Inflammatory macrophage treated with lipopolysaccharide for 4 hours (primary cell): ENCODE measurements around the gene NMNAT1.
A peak's percentile ranks its signal among the peaks of the same experiment; 100 is the strongest.
"Not testable (repeated sequence)": the region's sequence is repeated elsewhere in the genome, so short reads cannot be mapped to it uniquely, and the experiment has no call there.

Experiments
- DNase-seq: peaks from one replicate; pipeline ENCODE4 v3.0.0-alpha.2; 2020

NMNAT1 gene

DNA sequence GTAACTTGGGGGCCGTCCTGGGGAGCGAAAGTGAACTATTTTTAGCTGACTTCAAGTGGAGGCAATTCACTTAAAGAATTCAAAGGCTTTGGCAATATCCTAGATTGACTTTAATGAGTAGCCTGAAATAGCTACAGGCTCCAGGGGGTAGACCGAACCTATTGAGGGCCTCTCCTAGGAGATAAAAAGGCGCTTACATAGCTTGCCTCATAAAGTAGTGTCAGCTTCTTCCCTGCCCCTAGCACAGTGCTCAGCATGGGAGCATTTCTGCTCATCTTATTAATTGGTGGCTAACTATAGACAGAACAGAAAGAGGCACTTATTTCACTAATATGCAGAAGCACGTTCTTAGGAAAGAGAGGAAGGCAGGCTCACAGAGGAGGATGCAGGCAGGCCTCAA is 20.9 kb upstream of the NMNAT1 start:
- DNase-seq: no peak

DNA sequence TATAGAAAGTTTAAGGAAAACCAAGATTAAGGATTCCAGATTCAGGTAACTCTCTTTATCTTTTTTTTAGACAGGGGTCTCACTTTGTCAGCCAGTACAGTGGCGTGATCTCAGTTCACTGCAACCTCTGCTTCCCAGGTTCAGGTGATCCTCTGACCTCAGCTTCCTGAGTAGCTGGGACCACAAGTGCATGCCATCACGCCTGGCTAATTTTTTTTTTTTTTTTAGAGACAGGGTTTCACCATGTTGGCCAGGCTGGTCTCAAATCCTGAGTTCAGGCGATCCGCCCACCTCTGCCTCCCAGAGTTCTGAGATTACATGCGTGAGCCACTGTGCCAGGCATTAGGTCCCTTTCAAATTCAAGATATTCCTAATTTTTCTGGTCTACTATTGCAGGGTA is 16.0 kb upstream of the NMNAT1 start:
- no peak for DNase-seq

DNA sequence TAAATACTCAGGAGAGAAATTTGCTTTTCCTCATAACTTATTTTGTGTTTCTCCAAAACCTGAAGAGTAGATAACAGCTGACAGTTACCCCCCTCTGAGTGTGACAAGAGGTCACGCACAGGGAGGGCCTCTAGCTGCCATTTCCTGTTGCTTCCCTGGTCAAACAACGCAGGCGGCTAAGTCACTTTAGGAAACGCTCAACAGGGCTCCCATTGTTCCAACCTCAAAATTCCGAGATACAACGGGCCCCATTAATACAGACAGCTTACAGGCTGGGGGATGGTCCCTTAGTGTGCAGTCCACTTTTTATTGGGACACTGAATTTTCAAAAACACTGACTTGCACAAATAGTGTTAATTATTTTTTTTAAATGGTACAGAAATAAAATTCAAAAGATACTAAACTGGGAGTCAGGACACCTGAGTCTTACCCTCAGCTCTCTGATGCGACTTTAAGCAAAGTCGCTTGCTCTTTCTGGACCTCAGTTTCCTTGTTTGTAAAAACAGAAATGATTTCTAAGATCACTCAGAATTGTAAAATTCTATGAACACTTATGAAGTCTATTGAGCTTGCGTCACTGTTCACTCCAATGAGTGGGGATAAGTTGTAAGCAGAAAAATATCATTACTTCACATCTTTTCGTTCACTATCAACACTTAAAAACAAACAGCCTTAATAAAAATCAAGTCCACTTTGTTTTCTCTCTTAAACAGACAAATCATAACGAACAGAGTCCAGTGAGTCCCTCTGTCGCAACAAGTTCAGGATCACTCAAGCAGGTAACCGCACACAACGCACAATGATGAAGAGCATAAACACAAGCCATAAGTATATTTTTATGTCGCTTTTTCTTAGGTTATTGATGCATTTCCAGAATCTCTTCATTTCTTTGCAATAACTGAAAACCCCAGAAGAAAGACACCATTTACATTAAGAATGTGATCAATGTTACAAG is 13.6 kb upstream of the NMNAT1 start:
- DNase-seq: no peak

DNA sequence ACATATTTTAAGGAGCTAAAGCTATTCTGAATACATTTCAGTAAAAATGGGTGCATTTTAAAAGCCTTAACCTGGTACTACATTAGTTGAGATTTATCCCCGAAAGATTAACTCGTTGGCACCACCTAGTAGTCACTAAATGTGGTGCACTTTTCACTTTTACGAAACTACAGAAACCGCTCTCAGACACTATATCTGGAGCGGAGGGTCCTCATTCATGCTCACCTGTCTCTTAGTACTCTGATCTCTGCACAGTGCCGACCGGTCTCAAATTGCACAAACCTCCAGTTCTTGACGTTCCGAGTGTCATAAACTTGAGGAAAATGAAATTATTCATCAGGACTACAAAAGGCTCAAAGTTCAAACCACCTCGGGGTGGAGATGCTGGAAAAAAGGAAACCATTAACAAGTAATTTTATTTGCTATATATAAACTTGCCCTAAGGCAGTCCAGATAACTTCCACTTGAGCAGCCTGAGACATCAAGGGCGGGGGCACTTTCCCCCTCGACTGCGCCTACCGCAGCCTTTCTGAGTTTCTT is 806 bp upstream of the NMNAT1 start:
- DNase-seq: peak; percentile 62

DNA sequence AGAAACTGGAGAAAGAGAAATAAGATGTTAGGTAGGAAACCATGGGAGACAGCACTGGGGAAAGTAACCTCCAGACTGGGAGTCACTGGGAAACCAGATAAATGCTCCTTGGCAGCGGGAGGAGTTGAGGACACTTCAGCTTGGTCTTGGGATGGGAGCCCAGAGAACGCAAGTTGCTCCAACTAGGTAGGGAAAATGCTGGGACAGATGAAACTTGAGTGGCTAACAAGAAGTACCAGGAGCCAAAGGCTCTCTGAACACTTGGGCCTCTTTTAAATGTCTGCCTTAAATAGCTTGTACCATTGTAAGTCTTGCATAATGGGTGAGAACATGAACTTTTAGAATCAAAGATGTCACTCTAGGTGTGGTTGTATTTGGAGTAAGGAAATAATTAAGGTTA is 3.0 kb downstream of the NMNAT1 start:
- DNase-seq: no peak

DNA sequence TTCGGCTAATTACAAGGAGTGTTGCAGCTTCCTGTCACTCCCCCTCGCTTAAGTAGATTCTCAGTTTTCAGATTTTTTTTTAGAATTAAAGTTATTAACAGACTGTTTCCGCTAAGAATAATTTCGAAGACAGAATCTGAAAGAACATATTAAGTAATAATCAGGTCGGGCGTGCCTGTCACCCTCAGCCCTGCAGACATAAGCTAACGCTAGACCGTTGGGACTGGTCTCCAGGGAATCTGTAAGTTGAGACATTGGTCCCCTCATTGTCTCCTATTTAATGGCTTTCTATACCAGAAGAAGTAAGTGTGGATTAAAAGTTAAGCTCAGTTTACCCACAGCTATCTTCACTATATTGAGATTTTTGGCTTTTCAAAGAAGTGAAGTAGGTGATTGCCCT is 14.5 kb downstream of the NMNAT1 start:
- no peak for DNase-seq

DNA sequence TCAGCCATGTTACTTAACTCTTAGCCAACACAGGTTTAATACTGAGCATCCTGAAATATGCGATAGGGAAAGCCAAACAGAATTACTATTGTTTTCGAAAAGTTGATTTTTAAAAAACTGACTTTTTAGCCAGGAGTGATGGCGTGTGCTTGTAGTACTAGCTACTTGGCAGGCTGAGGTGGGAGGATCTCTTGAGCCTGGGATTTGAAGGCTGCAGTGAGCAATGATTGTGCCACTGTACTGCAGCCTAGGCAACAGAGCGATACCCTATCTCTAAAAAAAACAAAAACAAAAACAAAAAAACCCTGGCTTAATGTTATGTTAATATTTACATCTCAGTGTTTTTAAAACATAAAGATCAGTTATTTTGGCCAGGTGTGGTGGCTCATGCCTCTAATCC is 16.7 kb downstream of the NMNAT1 start:
- DNase-seq: no peak

DNA sequence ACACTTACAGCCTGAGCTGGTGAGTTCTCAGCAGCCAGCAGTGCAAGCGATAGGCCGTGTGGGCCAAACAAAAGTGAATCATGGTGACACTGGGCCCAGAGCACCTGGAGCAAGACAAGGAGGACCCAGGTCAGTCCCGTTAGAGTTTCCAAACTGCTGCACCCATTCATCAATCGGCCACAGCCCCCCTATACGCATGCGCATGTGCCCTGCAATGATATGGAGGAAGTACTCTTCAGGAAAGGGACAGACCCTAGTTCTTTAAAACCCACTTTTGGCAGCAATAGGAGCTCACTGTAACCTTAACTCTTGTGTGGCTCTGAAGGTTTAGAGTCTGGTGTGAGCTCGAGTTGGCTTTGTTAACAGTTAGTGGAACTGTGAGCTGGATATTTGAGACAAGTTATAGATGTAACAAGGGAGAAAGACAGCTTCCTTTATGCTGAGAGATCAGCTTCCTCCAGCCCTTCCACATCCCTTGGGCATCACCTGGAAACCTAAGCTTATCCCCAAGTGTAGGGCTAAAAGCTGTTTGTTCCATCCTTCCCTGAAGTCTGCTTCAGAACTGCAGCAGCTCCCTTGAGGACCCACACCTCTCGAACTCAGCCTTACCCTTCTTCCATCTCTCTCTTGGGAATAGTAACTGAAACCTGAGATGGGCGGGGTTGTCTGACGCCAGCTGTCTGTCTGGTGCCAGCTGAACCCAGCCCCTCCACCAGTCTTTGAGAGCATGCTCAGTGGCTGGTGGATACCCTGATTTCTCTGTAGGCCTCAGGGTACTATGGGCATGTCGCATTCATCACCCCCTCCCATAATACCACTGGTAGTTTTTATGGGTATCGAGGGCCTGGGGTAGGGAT is 17.7 kb downstream of the NMNAT1 start:
- no peak for DNase-seq

DNA sequence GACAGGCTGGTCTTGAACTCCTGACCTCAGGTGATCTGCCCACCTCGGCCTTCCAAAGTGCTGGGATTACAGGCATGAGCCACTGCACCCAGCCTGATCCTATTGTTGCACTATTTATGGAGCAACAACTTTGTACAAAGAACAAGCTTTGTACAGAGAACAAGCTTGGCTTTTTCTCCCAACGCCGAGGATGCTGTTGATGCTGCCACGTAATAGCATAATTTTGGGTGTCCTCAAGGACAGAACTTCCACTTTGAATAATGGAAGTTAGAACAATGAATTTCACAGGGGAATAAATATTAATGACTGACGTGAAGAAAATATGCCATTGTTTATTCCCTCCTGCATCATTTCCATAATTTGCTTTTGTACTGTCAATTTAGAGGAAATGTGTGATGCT is 41.0 kb downstream of the NMNAT1 start:
- no peak for DNase-seq

DNA sequence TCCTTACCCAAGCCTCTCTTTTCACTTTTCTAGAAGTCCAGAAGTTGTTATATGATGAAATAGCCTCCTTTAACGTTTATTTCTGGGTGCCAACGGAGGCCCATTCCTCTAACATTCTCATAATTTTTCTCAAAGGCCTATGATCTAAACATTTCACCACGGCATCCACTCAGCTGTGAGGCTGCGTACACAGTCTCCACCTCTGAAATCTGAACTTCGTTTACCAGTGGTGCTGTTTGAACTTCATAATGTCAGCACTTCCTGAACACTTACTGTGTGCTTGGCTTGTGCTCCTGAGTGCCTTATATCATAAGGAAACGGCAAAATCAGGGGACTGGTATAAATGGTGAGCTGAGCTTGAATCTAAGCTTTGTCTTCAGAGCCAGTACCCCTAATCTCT is 41.7 kb downstream of the NMNAT1 start:
- no peak for DNase-seq

DNA sequence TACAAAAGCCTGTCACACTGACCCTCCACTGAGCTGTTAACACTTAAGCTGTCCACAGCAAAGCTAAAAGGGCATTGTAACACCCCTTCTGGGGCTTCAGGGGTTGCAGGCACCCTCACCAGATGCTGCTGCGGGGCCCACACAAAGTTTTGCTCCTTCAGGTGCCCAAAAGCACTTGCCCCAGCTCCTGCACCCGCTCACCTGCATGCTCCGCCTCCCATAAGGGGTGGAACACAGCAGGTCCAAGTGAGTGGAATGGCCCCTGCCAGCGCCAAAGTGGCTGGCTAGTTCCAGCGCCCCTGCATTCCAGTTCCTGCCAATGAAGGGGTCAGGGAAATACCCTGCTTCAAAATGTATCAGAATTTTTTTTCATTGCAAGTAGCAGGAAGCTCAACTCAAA is 46.5 kb downstream of the NMNAT1 start:
- no peak for DNase-seq

DNA sequence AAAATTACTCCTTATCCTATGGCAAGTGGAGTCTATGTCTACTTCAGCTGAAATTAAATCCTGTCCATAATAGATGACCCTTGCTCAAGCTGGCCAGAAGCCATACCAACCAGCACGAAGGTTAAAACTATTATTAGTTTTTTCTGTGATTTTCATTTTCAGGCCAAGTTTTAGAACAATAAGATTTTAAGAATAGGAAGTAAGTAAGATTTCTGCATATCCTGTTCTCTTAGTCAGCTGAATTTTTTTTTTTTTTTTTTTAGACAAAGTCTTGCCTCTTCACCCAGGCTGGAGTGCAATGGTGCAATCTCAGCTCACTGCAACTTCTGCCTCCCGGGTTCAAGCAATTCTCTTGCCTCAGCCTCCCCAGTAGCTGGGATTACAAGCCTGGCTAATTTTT is 47.7 kb downstream of the NMNAT1 start:
- peak; percentile 72 for DNase-seq

DNA sequence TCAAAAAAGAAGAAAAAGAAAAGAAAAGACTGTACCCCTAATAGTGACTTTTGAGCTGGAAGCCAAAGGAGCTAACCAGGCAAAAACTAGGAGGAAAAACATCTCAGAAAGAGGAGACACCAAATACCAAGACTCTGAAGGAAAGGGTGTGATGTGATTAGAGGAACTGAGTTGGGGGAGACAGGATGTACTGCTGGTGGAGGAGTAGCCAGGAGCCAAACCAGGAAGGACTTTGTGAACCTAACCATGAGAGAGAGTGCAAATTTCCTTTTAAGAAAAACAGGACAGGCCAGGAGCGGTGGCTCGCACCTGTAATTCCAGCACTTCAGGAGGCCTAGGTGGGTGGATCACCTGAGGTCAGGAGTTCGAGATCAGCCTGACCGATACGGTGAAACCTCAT is 49.6 kb downstream of the NMNAT1 start:
- no peak for DNase-seq

DNA sequence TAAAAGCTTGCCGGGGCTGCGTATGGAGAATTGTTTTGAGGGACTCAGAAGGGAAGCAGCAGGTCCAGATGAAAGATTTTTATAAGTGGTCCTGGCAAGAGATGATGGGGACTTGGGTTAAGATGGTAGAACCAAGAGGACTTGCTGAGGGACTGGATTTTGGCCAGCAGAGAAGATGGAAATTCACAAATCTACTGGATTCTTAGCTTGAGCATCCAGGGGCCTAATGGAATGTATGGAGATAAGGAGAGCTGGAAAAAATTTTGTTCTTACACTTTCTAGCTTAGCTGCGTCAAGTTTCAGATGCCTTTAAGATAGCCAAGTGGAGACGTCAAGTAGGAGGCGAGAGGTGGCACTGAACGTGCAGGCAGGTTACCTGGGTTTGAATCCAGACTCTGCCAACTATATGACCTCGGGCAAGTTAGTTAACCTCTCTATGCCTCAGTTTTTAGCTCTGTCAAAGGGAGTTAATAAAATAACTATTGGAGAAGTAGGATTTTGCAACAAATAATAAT is 50.3 kb downstream of the NMNAT1 start:
- no peak for DNase-seq

DNA sequence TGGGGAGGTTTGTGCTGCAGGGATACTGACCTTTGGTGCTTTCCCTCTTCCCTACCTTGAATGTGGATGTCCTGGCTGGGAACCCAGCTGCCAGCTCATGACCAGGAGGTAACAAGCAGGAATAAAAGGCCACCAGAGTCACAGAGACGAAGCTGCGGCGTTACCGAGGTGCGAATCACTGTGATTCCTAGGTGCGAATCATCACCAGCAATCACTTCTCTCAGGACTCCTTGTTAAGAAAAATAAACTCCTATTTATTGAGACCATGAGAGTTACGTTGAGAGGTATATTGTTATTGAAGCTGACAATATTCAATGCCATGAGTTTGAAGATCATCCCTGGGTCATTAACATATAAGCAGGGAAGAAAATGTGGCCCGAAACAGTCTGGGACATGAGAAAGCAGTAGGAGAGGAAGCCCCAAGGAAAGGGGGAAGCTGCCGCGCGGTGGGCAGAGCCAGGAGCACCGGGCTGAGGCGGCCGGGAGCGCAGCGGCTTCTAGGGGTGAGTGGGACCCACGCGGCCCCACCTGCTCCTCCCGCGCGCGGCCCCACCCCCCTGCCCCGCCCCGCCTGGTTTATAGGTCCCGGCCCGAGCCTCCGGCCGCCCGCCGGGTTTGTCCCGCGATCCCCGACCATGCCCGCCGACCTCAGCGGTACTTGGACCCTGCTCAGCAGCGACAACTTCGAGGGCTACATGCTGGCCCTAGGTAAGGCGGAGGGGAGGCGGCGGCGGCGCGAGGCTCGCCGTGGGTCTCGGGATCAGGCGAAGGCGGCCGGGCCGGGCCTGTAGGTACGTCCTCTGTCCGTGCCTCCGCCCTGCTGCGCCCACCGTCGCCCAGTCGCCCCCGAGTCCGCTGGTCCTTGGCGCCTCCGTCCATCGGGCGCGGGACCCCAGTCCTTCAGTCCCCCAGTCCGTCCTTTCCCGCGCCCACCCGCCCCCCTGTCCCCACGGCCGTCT is 53.6 kb downstream of the NMNAT1 start, which contains the start of gene RBP7:
RBP7 (plus strand) TSS at position 605 of the 959 bp plus-strand sequence; CDS start at position 636, 31 bp downstream.
- peak; percentile 35 for DNase-seq

DNA sequence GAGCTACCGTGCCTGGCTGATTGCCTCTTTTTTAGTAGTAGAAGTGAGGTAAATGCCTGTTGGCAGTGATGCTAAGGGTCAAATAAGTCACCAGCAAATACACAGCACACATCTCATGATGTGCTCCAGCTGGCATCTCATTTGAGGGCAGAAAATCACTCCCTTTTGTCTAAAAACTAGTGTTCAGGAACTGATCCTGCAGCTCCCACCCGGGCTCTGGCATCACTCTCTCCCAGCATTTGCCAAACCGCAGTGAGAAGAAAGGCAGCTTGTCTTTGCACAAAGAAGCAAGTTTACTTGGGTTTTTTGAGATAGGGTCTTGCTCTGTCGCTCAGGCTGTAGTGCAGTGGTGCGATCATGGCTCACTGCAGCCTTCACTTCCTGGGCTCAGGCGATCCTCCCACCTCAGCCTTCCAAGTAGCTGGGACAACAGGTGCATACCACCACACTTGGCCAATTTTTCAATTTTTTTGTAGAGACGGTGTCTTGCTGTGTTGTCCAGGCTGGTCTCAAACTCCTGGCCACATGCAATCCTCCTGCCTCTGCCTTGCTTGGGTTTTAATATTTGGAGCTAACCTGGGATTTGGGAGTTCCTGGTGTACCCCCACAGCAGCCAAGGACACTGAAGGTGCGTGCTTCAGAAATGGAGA is 57.9 kb downstream of the NMNAT1 start:
- DNase-seq: no peak

DNA sequence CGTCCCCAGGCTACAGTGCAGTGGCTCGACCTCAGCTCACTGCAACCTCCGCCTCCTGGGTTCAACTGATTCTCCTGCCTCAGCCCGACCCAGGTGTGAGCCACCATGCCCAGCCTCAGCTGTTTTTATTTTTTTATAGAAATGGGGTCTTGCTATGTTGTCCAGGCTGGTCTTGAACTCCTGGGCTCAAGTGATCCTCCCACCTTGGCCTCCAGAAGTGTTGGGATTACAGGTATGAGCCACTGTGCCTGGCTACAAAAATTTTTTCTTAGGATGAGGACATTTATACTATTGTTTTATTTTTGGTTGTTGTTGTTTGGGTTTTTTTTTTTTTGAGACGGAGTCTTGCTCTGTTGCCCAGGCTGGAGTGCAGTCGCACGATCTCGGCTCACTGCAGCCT is 62.0 kb downstream of the NMNAT1 start:
- DNase-seq: not testable (repeated sequence)

DNA sequence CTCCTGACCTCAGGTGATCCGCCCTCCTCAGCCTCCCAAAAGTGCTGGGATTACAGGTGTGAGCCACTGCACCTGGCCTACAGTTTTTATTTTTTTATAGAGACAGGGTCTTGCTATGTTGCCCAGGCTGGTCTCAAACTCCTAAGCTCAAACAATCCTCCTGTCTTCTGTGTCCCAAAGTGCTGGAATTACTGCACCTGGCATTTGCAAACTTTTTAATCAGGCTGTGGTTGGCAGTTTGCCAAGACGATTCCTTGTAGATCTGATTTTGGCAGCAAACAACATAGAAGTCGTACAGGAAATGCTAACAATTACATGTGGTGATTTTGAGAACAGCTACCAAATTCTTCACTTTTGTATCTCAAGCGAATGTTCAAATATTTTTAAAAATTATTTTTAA is 63.9 kb downstream of the NMNAT1 start:
- no peak for DNase-seq

DNA sequence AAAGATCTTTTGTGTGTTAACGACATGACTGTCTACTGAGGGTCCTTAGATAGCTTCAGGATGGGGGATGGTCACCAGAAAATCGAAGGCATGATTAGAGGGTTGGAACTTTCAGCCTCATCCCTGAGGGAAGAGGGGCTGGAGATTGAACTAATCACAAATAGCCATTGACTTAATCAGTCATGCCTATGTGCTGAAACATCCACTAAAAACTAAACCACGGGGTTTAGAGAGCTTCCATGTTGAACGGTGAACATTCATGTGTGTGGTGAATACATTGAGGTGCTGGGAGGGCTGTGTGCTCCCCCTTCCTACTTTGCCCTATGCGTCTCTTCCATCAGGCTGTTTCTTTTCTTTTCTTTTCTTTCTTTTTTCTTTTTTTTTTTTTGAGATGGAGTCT is 70.7 kb downstream of the NMNAT1 start:
- no peak for DNase-seq

DNA sequence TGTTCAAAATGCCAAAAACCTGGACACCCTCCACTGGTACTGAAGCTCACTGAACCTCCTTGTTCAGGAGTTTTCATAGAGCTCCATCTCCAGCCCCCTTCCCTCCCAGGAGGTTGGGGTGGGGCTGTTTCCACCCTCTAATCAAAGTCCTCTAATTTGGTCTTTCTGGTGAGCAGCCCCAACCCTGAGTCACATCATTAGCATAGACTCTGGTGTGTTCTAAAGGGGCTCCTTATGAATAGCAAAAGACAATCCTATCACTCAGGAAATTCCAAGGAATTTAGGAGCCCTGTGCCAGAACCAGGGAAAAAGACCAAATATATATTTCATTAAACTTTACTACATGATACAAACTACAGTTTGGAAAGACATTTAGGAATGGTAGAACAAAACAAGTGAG is 76.3 kb downstream of the NMNAT1 start:
- DNase-seq: no peak

DNA sequence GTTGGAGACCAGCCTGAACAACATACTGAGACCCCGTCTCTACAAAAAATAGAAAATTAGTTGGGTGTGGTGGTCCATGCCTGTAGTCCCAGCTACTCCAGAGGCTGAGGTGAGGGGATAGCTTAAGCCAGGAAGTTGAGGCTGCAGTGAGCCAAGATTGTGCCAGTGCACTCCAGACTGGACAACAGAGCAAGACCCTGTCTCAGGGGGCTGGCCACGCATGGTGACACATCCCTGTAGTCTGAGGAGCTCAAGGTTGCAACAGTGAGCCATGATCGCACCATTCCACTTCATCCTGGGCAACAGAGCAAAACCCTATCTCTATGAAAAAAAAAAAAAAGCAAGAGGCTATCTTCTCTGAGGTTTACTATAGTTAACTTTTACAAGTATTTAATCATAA is 76.8 kb downstream of the NMNAT1 start:
- no peak for DNase-seq

DNA sequence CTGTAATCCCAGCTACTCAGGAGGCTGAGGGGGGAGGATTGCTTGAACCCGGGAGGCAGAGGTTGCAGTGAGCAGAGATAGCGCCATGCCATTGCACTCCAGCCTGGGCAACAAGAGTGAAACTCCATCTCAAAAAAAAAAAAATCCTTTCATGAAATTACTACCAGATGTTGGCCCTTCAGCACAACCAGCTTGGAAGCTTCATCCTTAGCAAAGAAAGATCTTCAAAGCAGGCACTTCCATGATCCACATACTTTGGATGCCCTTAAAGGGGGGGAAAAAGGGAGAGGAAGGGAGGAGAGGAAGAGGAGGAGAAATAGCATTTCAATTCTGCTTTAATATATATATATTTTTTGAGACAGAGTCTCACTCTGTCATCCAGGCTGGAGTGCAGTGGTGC is 77.4 kb downstream of the NMNAT1 start:
- DNase-seq: not testable (repeated sequence)
